Measurements from ENCODE around the gene TMEM259. TPM values are rescaled to one million over a fixed set of nuclear protein-coding genes. Genes with fewer than 3 reads are reported as not detected.
A peak's percentile ranks its signal among the peaks of the same experiment; 100 is the strongest.

TMEM259 gene
- polyA plus RNA-seq (2011; rRNA removed) (69.2 and 111 TPM in 2 replicates), polyA minus RNA-seq (2011; rRNA and poly(A)+ RNA removed) (42.4 and 68.8 TPM in 2 replicates)

DNA sequence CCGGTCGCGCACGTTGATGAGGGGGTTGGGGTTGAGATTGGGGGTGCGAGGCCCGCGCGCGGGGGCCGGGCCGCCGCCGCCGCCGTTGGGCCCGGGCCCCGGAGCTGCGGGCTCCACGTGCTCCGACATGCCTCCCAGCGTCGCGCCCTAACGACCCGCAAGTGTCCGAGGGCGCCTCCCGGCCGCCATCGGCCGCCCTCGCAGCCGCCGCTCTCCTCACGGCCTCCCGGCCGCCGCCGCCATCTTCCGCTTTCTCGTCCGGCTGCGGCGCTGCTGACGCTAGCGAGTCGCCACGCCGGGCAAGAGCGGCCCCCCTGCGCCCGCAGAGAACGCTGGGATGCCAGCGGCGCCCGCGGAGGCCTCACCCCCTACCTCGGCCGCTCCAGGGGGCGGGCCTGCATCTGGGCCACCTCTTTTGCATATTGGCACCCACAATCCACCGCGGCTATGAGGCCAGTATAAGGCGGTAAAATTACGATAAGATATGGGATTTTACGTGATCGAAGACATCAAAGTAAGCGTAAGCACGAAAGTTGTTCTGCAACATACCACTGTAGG lies at the start of gene TMEM259:
TMEM259 (minus strand) TSS at position 256 of the 558 bp plus-strand sequence; CDS start at position 129, 127 bp downstream.
- TF ChIP-seq, protein P1, sequence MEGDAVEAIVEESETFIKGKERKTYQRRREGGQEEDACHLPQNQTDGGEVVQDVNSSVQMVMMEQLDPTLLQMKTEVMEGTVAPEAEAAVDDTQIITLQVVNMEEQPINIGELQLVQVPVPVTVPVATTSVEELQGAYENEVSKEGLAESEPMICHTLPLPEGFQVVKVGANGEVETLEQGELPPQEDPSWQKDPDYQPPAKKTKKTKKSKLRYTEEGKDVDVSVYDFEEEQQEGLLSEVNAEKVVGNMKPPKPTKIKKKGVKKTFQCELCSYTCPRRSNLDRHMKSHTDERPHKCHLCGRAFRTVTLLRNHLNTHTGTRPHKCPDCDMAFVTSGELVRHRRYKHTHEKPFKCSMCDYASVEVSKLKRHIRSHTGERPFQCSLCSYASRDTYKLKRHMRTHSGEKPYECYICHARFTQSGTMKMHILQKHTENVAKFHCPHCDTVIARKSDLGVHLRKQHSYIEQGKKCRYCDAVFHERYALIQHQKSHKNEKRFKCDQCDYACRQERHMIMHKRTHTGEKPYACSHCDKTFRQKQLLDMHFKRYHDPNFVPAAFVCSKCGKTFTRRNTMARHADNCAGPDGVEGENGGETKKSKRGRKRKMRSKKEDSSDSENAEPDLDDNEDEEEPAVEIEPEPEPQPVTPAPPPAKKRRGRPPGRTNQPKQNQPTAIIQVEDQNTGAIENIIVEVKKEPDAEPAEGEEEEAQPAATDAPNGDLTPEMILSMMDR (IDR thresholded peaks at IDR 0.05; ENCODE audit: insufficient read depth, low read depth, low read length): no peak
- Histone ChIP-seq H3K27me3 (ENCODE audit: control insufficient read depth, insufficient read depth, low read length) (no peaks in the 10 kb centered on the region), H3K4me3 (ENCODE audit: low read depth, low read length) (peak within 1 kb of the TSS; percentile 97), H3K36me3 (ENCODE audit: control insufficient read depth, insufficient read depth, low read length) (no peaks in the 10 kb centered on the region)
- ChIA-PET CTCF (interaction anchor here (1.9 to 2.6 kb wide), 2 partner anchors 93 to 223 kb away, joined by 7 to 8 read pairs; no protein-coding TSS in a partner anchor), POLR2A (interaction anchor here (0.6 kb wide), 1 partner anchor 246 kb away, joined by 5 read pairs; no protein-coding TSS in a partner anchor)
- DNase-seq (ENCODE audit: low read depth): peak; percentile 68

DNA sequence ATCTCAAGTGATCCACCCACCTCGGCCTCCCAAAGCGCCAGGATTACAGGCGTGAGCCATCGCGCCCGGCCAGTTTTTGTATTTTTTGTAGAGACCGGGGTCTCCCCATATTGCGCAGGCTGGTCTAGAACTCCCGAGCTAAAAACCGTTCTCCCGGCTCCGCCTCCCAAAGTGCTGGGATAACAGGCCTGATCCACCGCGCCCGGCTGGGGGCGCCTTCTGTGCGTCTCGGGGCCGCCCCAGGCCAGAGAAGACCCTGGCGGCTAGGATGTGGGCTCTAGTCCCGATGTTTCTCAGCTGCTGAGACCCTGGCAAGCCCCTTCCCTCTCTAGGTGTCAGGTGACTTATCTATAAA lies 49.6 kb upstream of the TMEM259 start:
- H3K4me3 ChIP-seq (ENCODE audit: low read depth, low read length): no peak overlapping the region
- no peaks in the 10 kb centered on the region; the same call in 1 of the 2 replicates for H3K36me3 ChIP-seq (ENCODE audit: control insufficient read depth, insufficient read depth, low read length)
- ChIA-PET CTCF (interaction anchor here (2.6 kb wide), 1 partner anchor 11 kb away, joined by 12 read pairs; no protein-coding TSS in a partner anchor), POLR2A (no interaction called here)
- peaks cover 9% of the 10 kb centered on the region for H3K27me3 ChIP-seq (ENCODE audit: control insufficient read depth, insufficient read depth, low read length)
- TF ChIP-seq, protein P1 (IDR thresholded peaks at IDR 0.05; ENCODE audit: insufficient read depth, low read depth, low read length): peak; percentile 21; the same call in 1 of the 2 replicates
- DNase-seq (ENCODE audit: low read depth): no peak

DNA sequence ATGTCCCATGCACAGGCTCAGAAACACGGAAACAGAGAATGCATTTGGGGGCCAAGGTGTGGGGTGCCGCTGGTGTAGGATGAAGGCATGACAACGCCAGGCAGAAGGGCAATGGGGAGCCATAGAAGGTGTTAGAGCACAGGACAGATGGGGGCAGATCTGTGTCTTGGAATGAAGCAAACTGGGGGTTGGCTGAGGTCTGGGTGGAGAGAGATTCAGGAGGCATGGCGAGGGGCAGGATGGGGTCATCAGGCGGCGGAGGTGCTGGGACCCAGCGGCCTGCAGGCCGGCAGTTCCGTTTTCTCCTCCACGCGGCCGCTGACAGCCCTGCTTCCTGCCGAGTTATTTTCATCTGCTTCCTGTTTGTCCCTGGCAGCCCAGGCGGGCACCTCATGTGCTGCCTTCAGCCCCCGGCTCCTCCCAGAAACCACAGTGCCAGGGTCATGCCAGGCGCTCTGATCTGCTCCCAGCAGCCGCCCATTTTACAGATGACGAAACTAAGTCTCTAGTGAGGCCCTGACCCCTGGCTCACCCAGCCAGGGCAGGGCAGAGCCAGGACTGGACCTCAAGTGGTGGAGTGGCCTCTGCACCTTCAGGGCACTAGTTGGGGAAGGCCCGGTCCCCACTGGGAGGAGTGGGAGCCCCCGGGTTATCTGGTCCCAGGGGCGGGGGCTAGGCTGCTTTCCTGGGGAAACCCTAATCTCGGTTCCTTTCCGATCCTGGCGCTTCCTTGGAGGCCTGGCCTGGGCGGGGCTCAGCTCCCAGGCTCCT lies 48.3 kb upstream of the TMEM259 start:
- H3K36me3 ChIP-seq (ENCODE audit: control insufficient read depth, insufficient read depth, low read length): no peaks in the 10 kb centered on the region; the same call in 1 of the 2 replicates
- ChIA-PET POLR2A (no interaction called here), CTCF (no interaction called here)
- TF ChIP-seq, protein P1 (IDR thresholded peaks at IDR 0.05; ENCODE audit: insufficient read depth, low read depth, low read length): no peak
- DNase-seq (ENCODE audit: low read depth): no peak
- peaks cover 9% of the 10 kb centered on the region for H3K27me3 ChIP-seq (ENCODE audit: control insufficient read depth, insufficient read depth, low read length)
- H3K4me3 ChIP-seq (ENCODE audit: low read depth, low read length): no peak overlapping the region

DNA sequence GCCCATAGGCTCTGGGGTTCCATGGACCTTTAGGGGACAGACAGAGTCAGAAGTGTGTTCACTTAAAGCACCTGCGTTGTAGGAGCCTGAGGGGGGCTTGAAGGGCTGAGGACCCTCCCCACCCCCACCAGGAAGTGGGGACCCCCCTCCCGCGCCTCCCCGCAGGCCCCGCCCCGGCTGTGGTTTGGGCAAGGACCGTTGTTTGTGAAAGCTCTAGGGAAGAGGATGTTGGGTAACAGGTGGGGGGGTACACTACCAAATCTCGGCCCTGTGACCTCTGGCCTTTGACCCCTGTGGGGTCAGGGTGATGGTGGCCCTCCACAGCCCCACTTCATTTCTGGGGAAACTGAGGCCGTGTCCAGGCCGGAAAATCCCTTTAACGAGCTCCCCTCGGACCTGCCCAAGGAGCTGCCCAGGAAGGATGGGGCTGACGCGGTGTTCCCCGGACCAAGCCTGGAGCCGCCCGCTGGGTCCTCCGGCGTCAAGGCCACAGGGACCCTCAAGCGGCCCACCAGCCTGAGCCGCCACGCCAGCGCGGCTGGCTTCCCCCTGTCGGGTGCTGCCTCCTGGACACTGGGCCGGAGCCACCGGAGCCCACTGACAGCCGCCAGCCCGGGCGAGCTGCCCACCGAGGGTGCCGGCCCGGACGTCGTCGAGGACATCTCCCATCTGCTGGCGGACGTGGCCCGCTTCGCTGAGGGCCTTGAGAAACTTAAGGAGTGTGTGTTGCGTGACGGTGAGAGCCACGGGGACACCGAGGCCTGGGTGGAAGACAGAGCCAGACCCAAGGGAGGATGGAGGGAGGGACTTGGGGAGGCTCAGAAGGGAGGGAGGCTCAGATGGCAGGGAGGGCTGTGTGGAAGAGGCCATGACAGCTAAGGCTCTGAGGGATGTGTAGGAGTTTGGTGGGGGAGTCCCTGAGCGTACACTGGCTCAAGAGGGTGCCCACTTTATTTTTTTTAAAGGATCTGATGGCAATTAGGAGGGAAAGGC lies 47.4 kb upstream of the TMEM259 start:
- CTCF ChIA-PET: interaction anchor here (0.8 to 0.9 kb wide), 2 partner anchors 27 to 126 kb away, joined by 3 to 4 read pairs; no protein-coding TSS in a partner anchor
- H3K36me3 ChIP-seq (ENCODE audit: control insufficient read depth, insufficient read depth, low read length): no peaks in the 10 kb centered on the region; the same call in 1 of the 2 replicates
- H3K27me3 ChIP-seq (ENCODE audit: control insufficient read depth, insufficient read depth, low read length): peaks cover 9% of the 10 kb centered on the region
- no peak for DNase-seq (ENCODE audit: low read depth)
- TF ChIP-seq, protein P1 (IDR thresholded peaks at IDR 0.05; ENCODE audit: insufficient read depth, low read depth, low read length): no peak
- no peak overlapping the region for H3K4me3 ChIP-seq (ENCODE audit: low read depth, low read length)
- POLR2A ChIA-PET: no interaction called here

All from BJ (cell line).